Subcutaneous abdominal adipose tissue (tissue), 5 donors: ENCODE measurements around the gene NPHS1.
"Not testable (repeated sequence)": the region's sequence is repeated elsewhere in the genome, so short reads cannot be mapped to it uniquely, and the experiment has no call there.

ENCODE experiments used
- H3K27ac ChIP-seq: one replicate; pipeline ENCODE4 v1.7.0; 2013; ENCODE audit warnings: low read depth, mild to moderate bottlenecking, inconsistent platforms, low read length, moderate library complexity
- H3K27me3 ChIP-seq, 5 donors: one replicate each; pipeline ENCODE4 v1.7.0; 2013; ENCODE audit warnings: low read length in 5 of 5, inconsistent platforms in 1 of 5; ENCODE audit not compliant: control insufficient read depth in 5 of 5, insufficient read depth in 4 of 5
- H3K36me3 ChIP-seq, 5 donors: one replicate each; pipeline ENCODE4 v1.7.0; 2013; ENCODE audit warnings: low read length in 5 of 5; ENCODE audit not compliant: control insufficient read depth in 5 of 5, insufficient read depth in 5 of 5
- H3K4me1 ChIP-seq, 5 donors: one replicate each; pipeline ENCODE4 v1.7.0; 2013; ENCODE audit warnings: low read length in 5 of 5, mild to moderate bottlenecking in 3 of 5, moderate library complexity in 1 of 5; ENCODE audit not compliant: control insufficient read depth in 5 of 5, insufficient read depth in 5 of 5
- H3K4me3 ChIP-seq, 5 donors: one replicate each; pipeline ENCODE4 v1.7.0; 2013; ENCODE audit warnings: low read length in 5 of 5, low read depth in 1 of 5
- H3K9ac ChIP-seq, 5 donors: one replicate each; pipeline ENCODE4 v1.7.0; 2013; ENCODE audit warnings: low read length in 5 of 5, mild to moderate bottlenecking in 4 of 5, moderate library complexity in 3 of 5
- H3K9me3 ChIP-seq, 5 donors: one replicate each; pipeline ENCODE4 v1.7.0; 2013; ENCODE audit warnings: low read length in 5 of 5; ENCODE audit not compliant: control insufficient read depth in 5 of 5
- donor health status: healthy.
- donor health status: healthy.
- donor health status: healthy.
- donor health status: healthy.
- donor health status: healthy.

NPHS1 gene

GRCh38 chr19:35842666-35843272 is 9.5 kb downstream of the NPHS1 start:
- H3K9me3 ChIP-seq = peaks cover 4 to 8% (median 6%) of the 10 kb centered on the region in 5 donors
- no peak overlapping the region for H3K4me3 ChIP-seq
- no peak overlapping the region for H3K9ac ChIP-seq
- H3K4me1 ChIP-seq = peaks cover 0 to 19% (median 11%) of the 10 kb centered on the region in 5 donors
- no peaks in the 10 kb centered on the region for H3K36me3 ChIP-seq
- no peak overlapping the region for H3K27ac ChIP-seq
- peaks cover 29 to 49% (median 42%) of the 10 kb centered on the region in 5 donors for H3K27me3 ChIP-seq

DNA sequence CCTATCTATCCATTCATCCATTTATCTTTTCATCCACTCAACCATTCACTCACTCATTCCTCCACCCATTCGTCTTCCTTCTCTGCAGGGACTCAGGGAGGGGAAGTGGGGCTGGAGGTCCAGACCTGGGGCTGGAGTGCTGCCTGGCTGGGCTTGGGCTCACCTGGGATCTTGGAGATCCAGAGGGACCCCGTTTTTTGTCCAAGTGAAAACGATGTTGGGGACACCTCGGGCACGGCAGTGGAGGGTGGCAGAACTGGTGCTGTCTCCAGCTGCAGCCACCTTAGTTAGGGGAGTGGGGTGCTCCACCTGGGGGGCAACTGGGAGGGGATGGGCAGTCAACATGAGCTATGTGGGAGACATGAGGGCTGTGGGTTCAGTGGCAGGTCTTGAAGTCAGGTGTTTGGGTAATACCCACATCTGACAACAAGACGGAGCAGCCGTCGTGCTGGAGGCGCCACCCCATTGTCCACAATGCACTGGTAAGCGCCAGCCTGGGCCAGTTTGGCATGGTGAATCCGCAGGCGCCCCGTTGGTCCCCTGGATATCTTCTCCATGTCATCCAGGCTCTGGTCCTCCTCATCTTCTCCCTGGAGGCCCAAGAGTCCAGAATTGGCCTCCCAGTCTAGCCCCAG is 10.2 kb downstream of the NPHS1 start:
- Histone ChIP-seq H3K9me3 (peaks cover 4 to 8% (median 6%) of the 10 kb centered on the region in 5 donors), H3K36me3 (no peaks in the 10 kb centered on the region), H3K9ac (no peak overlapping the region), H3K4me3 (no peak overlapping the region), H3K27ac (no peak overlapping the region), H3K27me3 (peaks cover 29 to 48% (median 42%) of the 10 kb centered on the region in 5 donors), H3K4me1 (peaks cover 0 to 19% (median 11%) of the 10 kb centered on the region in 5 donors)

DNA sequence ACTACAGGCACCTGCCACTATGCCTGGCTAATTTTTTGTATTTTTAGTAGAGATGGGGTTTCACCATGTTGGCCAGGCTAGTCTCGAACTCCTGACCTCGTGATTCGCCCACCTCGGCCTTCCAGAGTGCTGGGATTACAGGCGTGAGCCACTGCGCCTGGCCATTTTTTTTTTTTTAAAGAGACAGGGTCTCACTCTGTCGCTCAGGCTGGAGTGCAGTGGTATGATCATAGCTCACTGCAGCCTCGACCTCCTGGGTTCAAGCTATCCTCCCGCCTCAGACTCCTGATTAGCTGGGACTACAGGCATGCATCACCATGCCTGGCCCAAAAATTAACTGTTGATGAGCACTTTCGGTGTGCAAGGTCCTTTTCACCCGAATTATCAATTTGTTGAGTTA is 16.2 kb downstream of the NPHS1 start:
- H3K36me3 ChIP-seq, H3K4me1 ChIP-seq, H3K9me3 ChIP-seq, H3K9ac ChIP-seq, H3K4me3 ChIP-seq, H3K27ac ChIP-seq: not testable (repeated sequence)
- H3K27me3 ChIP-seq = peaks cover 0 to 17% (median 10%) of the 10 kb centered on the region in 5 donors

DNA sequence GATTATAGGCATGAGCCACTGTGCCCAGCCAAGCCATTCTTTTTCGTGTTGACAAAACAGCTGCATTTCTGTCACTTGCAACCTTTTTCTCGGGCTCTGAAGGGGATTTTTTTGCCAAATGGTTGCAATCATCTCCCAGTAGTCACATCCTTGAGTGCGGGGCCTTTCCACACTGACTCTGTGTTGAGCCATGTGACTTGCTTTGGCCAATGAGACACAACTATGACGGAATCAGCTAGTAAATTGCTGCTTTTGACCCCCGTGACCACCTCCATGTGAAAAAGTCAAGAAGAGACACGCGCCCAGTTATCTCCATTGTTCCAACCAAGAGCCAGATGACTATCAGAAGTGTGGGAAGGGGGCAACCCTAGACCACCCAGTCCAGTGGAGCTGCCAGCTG is 18.3 kb downstream of the NPHS1 start:
- H3K36me3 ChIP-seq = no peaks in the 10 kb centered on the region
- no peak overlapping the region for H3K9ac ChIP-seq
- no peaks in the 10 kb centered on the region for H3K4me1 ChIP-seq
- H3K27me3 ChIP-seq = peaks cover 6 to 24% (median 10%) of the 10 kb centered on the region in 5 donors
- H3K4me3 ChIP-seq = no peak overlapping the region
- no peak overlapping the region for H3K27ac ChIP-seq
- peaks cover 1 to 5% (median 2%) of the 10 kb centered on the region in 5 donors for H3K9me3 ChIP-seq

DNA sequence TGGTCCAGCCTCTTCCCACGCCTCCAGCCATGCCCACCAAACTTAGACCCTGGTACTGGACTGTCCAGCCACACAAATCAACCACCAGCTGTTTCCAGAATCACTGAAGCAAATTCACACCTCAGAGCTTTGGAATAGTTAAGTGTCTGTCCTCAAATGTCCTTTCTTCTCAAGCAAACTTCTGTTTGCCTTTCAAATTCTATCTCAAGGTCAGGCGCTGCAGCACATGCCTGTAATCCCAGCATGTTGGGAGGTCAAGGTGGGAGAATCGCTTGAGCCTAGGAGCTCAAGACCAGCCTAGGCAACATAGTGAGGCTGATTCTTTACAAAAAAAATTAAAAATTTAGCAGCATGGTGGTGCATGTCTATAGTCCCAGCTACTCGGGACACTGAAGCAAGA is 20.2 kb downstream of the NPHS1 start:
- H3K27ac ChIP-seq = no peak overlapping the region
- H3K9me3 ChIP-seq = peaks cover 0 to 5% (median 0%) of the 10 kb centered on the region in 5 donors
- peaks cover 6 to 24% (median 10%) of the 10 kb centered on the region in 5 donors for H3K27me3 ChIP-seq
- no peak overlapping the region for H3K4me3 ChIP-seq
- no peaks in the 10 kb centered on the region for H3K4me1 ChIP-seq
- no peak overlapping the region for H3K9ac ChIP-seq
- H3K36me3 ChIP-seq = no peaks in the 10 kb centered on the region

- Histone ChIP-seq H3K9ac (no peak overlapping the region), H3K36me3 (no peaks in the 10 kb centered on the region), H3K4me3 (no peak overlapping the region), H3K4me1 (no peaks in the 10 kb centered on the region), H3K9me3 (peaks cover 0 to 5% (median 0%) of the 10 kb centered on the region in 5 donors), H3K27ac (no peak overlapping the region), H3K27me3 (peaks cover 6 to 24% (median 10%) of the 10 kb centered on the region in 5 donors)
Measured at GRCh38 chr19:35830986-35831385, 21.3 kb downstream of the NPHS1 start.

DNA sequence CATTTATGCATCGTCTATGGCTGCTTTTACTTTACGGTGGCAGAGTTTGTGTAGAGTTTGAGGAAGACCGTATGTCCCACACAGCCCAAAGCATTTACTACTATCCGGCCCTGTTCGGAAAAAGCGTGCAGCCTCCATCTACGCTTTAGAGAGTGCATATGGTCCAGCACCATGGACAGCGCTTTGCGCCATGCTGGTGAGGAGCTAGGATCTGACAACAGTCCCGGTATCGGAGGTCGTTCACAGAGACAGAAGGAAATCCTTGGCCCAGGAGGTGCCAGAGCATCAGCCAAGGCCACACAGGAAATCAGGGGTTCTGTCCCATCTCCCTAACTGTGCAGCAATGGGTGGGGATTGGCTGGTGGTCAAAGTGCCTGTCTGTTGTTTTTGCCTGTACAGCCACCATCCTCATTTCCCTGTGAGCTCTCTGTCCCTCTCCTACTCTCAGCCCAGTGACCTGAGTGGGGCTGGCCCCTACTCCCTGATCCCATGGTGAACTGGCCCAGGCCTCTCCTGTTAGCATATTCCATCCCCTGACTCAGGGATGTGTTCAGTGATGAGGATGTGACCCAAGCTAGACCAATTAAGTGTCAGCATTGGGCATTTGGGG is 23.5 kb downstream of the NPHS1 start:
- Histone ChIP-seq H3K4me3 (no peak overlapping the region), H3K4me1 (no peaks in the 10 kb centered on the region), H3K9ac (no peak overlapping the region), H3K27ac (no peak overlapping the region), H3K27me3 (peaks cover under 1 to 24% (median 7%) of the 10 kb centered on the region in 5 donors), H3K36me3 (no peaks in the 10 kb centered on the region), H3K9me3 (peaks cover 0 to 5% (median 0%) of the 10 kb centered on the region in 5 donors)

DNA sequence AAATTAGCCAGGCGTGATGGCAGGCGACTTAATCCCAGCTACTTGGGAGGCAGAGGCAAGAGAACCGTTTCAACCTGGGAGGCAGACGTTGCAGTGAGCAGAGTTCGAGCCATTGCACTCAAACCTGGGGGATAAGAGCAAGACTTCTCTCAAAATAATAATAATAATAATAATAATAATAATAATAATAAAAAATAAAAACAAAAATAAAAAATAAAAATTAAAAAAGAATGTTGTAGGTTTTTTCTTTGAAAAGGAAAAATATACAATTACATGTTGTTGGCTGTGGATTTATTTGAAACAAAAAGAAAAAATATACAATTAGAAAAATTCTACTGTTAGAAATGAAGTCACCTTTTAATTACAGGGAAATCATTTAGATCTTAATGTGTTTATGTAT is 28.2 kb downstream of the NPHS1 start:
- Histone ChIP-seq H3K27me3 (peaks cover 0 to 12% (median 3%) of the 10 kb centered on the region in 5 donors), H3K9ac (no peak overlapping the region), H3K9me3 (peaks cover 0 to 2% (median 0%) of the 10 kb centered on the region in 5 donors), H3K27ac (no peak overlapping the region), H3K36me3 (no peaks in the 10 kb centered on the region), H3K4me3 (no peak overlapping the region), H3K4me1 (no peaks in the 10 kb centered on the region)

- Histone ChIP-seq H3K4me1 (no peaks in the 10 kb centered on the region), H3K27me3 (peaks cover 0 to 16% (median 9%) of the 10 kb centered on the region in 5 donors), H3K36me3 (no peaks in the 10 kb centered on the region), H3K9me3 (no peaks in the 10 kb centered on the region), H3K4me3 (no peak overlapping the region), H3K9ac (no peak overlapping the region), H3K27ac (no peak overlapping the region)
Measured at GRCh38 chr19:35822579-35822978, 29.7 kb downstream of the NPHS1 start.

DNA sequence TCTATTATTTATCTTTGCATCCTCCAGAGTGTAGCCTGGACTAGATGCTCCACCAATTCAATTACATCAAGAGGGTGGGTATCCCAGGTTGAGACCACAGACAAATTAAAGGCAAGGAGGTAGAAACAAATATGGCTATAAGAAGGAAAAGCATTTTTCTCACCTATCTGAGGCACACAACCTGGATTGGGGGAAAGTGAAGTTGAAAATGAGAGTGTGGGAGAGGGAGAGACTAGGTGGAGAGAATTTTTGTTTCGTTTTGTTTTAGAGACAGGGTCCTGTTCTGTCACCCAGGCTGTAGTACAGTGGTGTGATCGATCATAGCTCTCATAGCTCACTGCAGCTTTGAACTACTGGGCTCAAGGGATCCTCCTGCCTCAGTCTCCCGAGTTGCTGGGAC is 33.9 kb downstream of the NPHS1 start:
- no peak overlapping the region for H3K9ac ChIP-seq
- H3K4me1 ChIP-seq = no peaks in the 10 kb centered on the region
- H3K27ac ChIP-seq = no peak overlapping the region
- H3K36me3 ChIP-seq = no peaks in the 10 kb centered on the region
- peaks cover 0 to under 1% (median 0%) of the 10 kb centered on the region in 5 donors for H3K9me3 ChIP-seq
- H3K27me3 ChIP-seq = peaks cover 0 to 15% (median 9%) of the 10 kb centered on the region in 5 donors
- H3K4me3 ChIP-seq = no peak overlapping the region
